ENCODE measurements around the gene ITPA.

DNA sequence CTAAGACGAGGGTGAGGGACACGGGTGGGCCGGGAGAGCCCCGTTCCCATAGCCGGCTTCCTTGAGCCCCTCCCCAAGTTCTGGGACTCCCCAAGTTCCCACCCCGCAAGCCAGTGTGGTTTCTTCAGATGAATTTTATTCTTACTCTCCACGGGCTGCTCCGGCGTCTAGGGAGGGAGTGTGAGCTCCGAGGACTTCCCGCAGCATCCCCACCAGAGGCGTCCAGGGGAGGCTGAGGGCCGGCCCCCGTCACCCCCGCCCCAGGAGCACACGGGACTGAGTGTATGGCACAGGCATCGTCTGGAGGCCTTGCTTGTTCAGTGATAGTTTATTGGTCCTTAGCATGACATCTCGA is 39.7 kb downstream of the ITPA start:
- TF ChIP-seq, protein P1, sequence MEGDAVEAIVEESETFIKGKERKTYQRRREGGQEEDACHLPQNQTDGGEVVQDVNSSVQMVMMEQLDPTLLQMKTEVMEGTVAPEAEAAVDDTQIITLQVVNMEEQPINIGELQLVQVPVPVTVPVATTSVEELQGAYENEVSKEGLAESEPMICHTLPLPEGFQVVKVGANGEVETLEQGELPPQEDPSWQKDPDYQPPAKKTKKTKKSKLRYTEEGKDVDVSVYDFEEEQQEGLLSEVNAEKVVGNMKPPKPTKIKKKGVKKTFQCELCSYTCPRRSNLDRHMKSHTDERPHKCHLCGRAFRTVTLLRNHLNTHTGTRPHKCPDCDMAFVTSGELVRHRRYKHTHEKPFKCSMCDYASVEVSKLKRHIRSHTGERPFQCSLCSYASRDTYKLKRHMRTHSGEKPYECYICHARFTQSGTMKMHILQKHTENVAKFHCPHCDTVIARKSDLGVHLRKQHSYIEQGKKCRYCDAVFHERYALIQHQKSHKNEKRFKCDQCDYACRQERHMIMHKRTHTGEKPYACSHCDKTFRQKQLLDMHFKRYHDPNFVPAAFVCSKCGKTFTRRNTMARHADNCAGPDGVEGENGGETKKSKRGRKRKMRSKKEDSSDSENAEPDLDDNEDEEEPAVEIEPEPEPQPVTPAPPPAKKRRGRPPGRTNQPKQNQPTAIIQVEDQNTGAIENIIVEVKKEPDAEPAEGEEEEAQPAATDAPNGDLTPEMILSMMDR (IDR thresholded peaks at IDR 0.05) = no peak
- TF ChIP-seq POLR2A (IDR thresholded peaks at IDR 0.05) = no peak

Measured in heart left ventricle (tissue), 13 donors.